ENCODE measurements around the gene CLK3.

Gene CLK3

DNA sequence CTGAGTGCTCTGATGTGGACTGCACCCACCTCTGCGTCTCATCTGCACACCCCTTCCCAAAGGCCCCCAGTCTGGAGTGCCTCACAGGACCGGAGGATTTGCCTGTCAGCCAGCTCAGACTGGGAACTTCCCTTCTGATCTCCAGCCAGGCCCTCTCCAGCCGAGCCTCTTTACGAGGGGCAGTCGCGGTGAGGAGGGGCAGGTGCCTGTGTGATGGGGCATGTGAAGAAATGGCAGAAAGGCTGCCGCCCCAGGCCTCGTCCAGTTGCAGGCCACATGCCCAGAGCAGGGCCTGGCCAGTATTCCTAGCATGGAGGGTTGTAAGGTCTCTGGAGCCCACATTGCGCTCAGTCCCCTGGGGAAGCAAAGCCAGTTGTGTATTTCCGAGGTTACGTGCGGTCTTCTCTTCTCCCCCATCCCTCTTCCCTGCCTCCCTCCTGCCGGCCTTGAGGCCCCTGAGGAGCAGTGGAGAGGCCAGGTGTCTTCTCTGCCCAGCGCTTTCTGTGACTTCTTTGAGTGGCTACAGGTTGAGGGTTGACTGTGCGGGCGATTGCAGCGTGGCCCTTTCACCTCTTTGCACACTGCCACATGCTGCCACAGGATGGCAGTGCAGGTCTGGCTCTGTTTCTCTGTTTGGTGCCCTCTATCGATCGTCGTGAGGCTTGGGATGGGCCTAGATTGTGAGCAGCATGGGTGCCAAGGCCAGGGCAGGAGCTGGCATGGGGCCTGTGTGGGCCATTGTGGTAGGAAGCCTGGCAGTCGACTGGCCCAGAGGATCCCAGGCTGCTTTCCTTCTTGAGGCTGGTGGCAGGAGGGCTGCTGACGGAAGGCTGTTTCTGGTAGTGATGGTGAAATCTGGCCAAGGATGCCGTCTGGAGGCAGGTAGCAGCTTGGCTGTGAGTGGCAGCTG, 5.3 kb downstream of the CLK3 start:
- Histone ChIP-seq H3K9me3 (replicated peaks; ENCODE audit: insufficient read depth, low read length) (no peaks in the 10 kb centered on the region), H3F3A (ENCODE audit: insufficient read depth, low read length) (peaks cover 35% of the 10 kb centered on the region), H4K20me1 (ENCODE audit: insufficient read depth, low read length) (peaks cover 18% of the 10 kb centered on the region; the same call in 1 of the 2 replicates), H2AFZ (ENCODE audit: low read length) (no peak overlapping the region), H3K4me3 (ENCODE audit: low read length) (no peak overlapping the region), H3K79me2 (ENCODE audit: low read length) (peaks cover 100% of the 10 kb centered on the region), H3K9me2 (replicated peaks; ENCODE audit: insufficient read depth, low read length) (no peaks in the 10 kb centered on the region), H3K9ac (ENCODE audit: low read length) (no peak overlapping the region), H3K36me3 (replicated peaks; ENCODE audit: insufficient read depth, low read length) (peaks cover 19% of the 10 kb centered on the region; the same call in 1 of the 2 replicates), H3K27ac (ENCODE audit: low read length) (no peak overlapping the region), H3K27me3 (replicated peaks; ENCODE audit: insufficient read depth, low read length) (no peaks in the 10 kb centered on the region), H3K4me2 (ENCODE audit: low read depth, low read length) (no peak overlapping the region), H3K4me1 (ENCODE audit: low read length) (peaks cover 58% of the 10 kb centered on the region)
- no peak for TF ChIP-seq EZH2 (optimal IDR thresholded peaks at IDR 0.05; ENCODE audit: low read depth, low read length)
- TF ChIP-seq, protein P1, sequence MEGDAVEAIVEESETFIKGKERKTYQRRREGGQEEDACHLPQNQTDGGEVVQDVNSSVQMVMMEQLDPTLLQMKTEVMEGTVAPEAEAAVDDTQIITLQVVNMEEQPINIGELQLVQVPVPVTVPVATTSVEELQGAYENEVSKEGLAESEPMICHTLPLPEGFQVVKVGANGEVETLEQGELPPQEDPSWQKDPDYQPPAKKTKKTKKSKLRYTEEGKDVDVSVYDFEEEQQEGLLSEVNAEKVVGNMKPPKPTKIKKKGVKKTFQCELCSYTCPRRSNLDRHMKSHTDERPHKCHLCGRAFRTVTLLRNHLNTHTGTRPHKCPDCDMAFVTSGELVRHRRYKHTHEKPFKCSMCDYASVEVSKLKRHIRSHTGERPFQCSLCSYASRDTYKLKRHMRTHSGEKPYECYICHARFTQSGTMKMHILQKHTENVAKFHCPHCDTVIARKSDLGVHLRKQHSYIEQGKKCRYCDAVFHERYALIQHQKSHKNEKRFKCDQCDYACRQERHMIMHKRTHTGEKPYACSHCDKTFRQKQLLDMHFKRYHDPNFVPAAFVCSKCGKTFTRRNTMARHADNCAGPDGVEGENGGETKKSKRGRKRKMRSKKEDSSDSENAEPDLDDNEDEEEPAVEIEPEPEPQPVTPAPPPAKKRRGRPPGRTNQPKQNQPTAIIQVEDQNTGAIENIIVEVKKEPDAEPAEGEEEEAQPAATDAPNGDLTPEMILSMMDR (IDR thresholded peaks at IDR 0.05; ENCODE audit: low read length): peak; percentile 100
- DNase-seq: peak; percentile 81

DNA sequence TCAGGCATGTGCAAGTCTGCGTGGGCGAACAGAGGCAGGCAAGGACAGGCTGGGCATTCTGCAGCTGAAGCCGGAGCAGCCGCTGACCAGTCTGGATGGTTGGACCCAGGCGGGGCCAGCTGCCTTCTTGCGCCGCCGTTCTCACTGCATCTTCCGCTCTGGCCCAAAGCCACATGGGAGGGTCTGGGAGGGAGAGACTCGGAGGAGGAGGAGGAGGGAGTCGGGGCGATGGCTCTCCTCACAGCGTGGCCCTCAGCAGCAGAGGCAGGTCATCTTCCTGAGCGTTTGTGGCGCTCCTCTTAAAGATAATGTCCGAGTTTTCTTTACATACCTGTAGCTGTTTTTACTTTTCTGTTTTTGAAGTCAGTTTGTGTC, 5.9 kb downstream of the CLK3 start:
- TF ChIP-seq, protein P1 (IDR thresholded peaks at IDR 0.05; ENCODE audit: low read length): no peak
- TF ChIP-seq EZH2phosphoT487 (IDR thresholded peaks at IDR 0.05; ENCODE audit: low read length) (no peak), EZH2 (optimal IDR thresholded peaks at IDR 0.05; ENCODE audit: low read depth, low read length) (no peak)
- H3K27me3 ChIP-seq (replicated peaks; ENCODE audit: insufficient read depth, low read length): no peaks in the 10 kb centered on the region
- H3K27ac ChIP-seq (ENCODE audit: low read length): no peak overlapping the region
- H3F3A ChIP-seq (ENCODE audit: insufficient read depth, low read length): peaks cover 35% of the 10 kb centered on the region
- peaks cover 23% of the 10 kb centered on the region; the same call in 1 of the 2 replicates for H3K36me3 ChIP-seq (replicated peaks; ENCODE audit: insufficient read depth, low read length)
- no peak for DNase-seq
- H3K9me2 ChIP-seq (replicated peaks; ENCODE audit: insufficient read depth, low read length): no peaks in the 10 kb centered on the region
- H3K9ac ChIP-seq (ENCODE audit: low read length): no peak overlapping the region
- no peak overlapping the region for H3K4me3 ChIP-seq (ENCODE audit: low read length)
- no peak overlapping the region for H3K4me2 ChIP-seq (ENCODE audit: low read depth, low read length)
- peaks cover 64% of the 10 kb centered on the region for H3K4me1 ChIP-seq (ENCODE audit: low read length)
- peaks cover 18% of the 10 kb centered on the region; the same call in 1 of the 2 replicates for H4K20me1 ChIP-seq (ENCODE audit: insufficient read depth, low read length)
- no peaks in the 10 kb centered on the region for H3K9me3 ChIP-seq (replicated peaks; ENCODE audit: insufficient read depth, low read length)
- H3K79me2 ChIP-seq (ENCODE audit: low read length): peaks cover 97% of the 10 kb centered on the region
- no peak overlapping the region for H2AFZ ChIP-seq (ENCODE audit: low read length)

DNA sequence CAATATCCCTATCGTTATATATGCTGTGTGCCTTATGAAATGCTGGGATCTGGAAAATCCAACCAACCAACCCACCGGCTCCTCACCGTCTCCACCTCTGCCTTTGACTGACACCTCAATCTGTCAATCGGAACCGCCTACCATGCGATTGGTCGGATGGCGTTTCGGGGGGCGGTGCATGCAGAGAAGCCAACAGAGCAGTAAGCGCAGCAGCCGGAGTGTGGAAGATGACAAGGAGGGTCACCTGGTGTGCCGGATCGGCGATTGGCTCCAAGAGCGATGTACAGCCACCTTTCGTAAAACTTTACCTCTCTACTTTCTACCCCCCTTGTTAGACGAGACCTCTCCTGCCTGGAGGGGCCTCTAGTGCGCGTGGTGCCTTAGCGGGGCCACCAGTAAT, 6.3 kb downstream of the CLK3 start:
- TF ChIP-seq EZH2 (optimal IDR thresholded peaks at IDR 0.05; ENCODE audit: low read depth, low read length) (no peak), EZH2phosphoT487 (IDR thresholded peaks at IDR 0.05; ENCODE audit: low read length) (no peak)
- TF ChIP-seq, protein P1 (IDR thresholded peaks at IDR 0.05; ENCODE audit: low read length): no peak
- Histone ChIP-seq H3K27me3 (replicated peaks; ENCODE audit: insufficient read depth, low read length) (no peaks in the 10 kb centered on the region), H3K9ac (ENCODE audit: low read length) (no peak overlapping the region), H3K36me3 (replicated peaks; ENCODE audit: insufficient read depth, low read length) (peaks cover 25% of the 10 kb centered on the region; the same call in 1 of the 2 replicates), H3K4me3 (ENCODE audit: low read length) (no peak overlapping the region), H3K4me2 (ENCODE audit: low read depth, low read length) (no peak overlapping the region), H3K27ac (ENCODE audit: low read length) (no peak overlapping the region), H3K79me2 (ENCODE audit: low read length) (peaks cover 93% of the 10 kb centered on the region), H3K9me2 (replicated peaks; ENCODE audit: insufficient read depth, low read length) (no peaks in the 10 kb centered on the region), H4K20me1 (ENCODE audit: insufficient read depth, low read length) (peaks cover 16% of the 10 kb centered on the region; the same call in 1 of the 2 replicates), H2AFZ (ENCODE audit: low read length) (no peak overlapping the region), H3F3A (ENCODE audit: insufficient read depth, low read length) (peaks cover 35% of the 10 kb centered on the region), H3K4me1 (ENCODE audit: low read length) (peaks cover 67% of the 10 kb centered on the region), H3K9me3 (replicated peaks; ENCODE audit: insufficient read depth, low read length) (no peaks in the 10 kb centered on the region)
- DNase-seq: no peak
